ENCODE measurements around the gene NEURL1B. TPM values are rescaled to one million over a fixed set of nuclear protein-coding genes. Genes with fewer than 3 reads are reported as not detected.

The NEURL1B gene
- total RNA-seq, 4 donors from 2014 or later, result 8.2 to 29.9 (median 10.9) TPM

- WGBS, 2 donors, result 88 to 93% methylated on average over 4 of the region's 4 CpGs
- no peak for DNase-seq
- intact Hi-C loops (cut with DNase I), result no loop called here
Measured at GRCh38 chr5:172687940-172688339, 46.9 kb downstream of the NEURL1B start.

GRCh38 chr5:172688349-172689217 lies 47.5 kb downstream of the NEURL1B start:
- intact Hi-C loops (cut with DNase I), result no loop called here
- DNase-seq, result no peak
- Histone ChIP-seq H3K36me3 (no peaks in the 10 kb centered on the region), H3K27ac (no peak overlapping the region), H3K27me3 (no peaks in the 10 kb centered on the region), H3K4me3 (replicated peaks in 1 of 3) (no peak overlapping the region), H3K4me1 (peaks cover 0 to 8% of the 10 kb centered on the region in 2 donors), H3K9me3 (no peaks in the 10 kb centered on the region)
- WGBS, 2 donors, result 55 to 63% methylated on average over 5 to 7 of the region's 11 CpGs
- TF ChIP-seq CTCF (IDR thresholded peaks at IDR 0.05) (no peak), POLR2A (IDR thresholded peaks at IDR 0.05) (no peak)

More at GRCh38 chr5:172687940-172688339, 46.9 kb downstream of the NEURL1B start:
- Histone ChIP-seq H3K36me3 (no peaks in the 10 kb centered on the region), H3K9me3 (no peaks in the 10 kb centered on the region), H3K27ac (no peak overlapping the region), H3K4me3 (replicated peaks in 1 of 3) (no peak overlapping the region), H3K27me3 (no peaks in the 10 kb centered on the region), H3K4me1 (peaks cover 0 to 8% of the 10 kb centered on the region in 2 donors)
- TF ChIP-seq CTCF (IDR thresholded peaks at IDR 0.05) (no peak), POLR2A (IDR thresholded peaks at IDR 0.05) (no peak)

GRCh38 chr5:172689218-172689572 lies 48.1 kb downstream of the NEURL1B start:
- 74 to 85% methylated on average over 7 of the region's 7 CpGs for WGBS, 2 donors

GRCh38 chr5:172689801-172690200 lies 48.7 kb downstream of the NEURL1B start:
- Histone ChIP-seq H3K4me1 (peaks cover 0 to 8% of the 10 kb centered on the region in 2 donors), H3K9me3 (no peaks in the 10 kb centered on the region), H3K36me3 (no peaks in the 10 kb centered on the region), H3K27ac (peak overlapping the region in 1 of 3 donors; percentile 30), H3K27me3 (no peaks in the 10 kb centered on the region), H3K4me3 (replicated peaks in 1 of 3) (no peak overlapping the region)
- WGBS, 2 donors, result 86 to 91% methylated on average over 5 to 9 of the region's 10 CpGs
- DNase-seq, result no peak
- intact Hi-C loops (cut with DNase I), result loop anchor here (10.0 kb wide), 1 partner anchor 585 kb away; no protein-coding TSS in a partner anchor
- TF ChIP-seq CTCF (IDR thresholded peaks at IDR 0.05) (no peak), POLR2A (IDR thresholded peaks at IDR 0.05) (no peak)

More at GRCh38 chr5:172689218-172689572, 48.1 kb downstream of the NEURL1B start:
- no peak overlapping the region for H3K4me3 ChIP-seq (replicated peaks in 1 of 3)
- no peak for TF ChIP-seq POLR2A (IDR thresholded peaks at IDR 0.05)
- no peak for TF ChIP-seq CTCF (IDR thresholded peaks at IDR 0.05)
- no peaks in the 10 kb centered on the region for H3K36me3 ChIP-seq
- DNase-seq, result no peak
- intact Hi-C loops (cut with DNase I), result no loop called here
- H3K27ac ChIP-seq, result no peak overlapping the region
- H3K9me3 ChIP-seq, result no peaks in the 10 kb centered on the region
- no peaks in the 10 kb centered on the region for H3K27me3 ChIP-seq
- H3K4me1 ChIP-seq, result peaks cover 0 to 8% of the 10 kb centered on the region in 2 donors
